Mesothelial cell of epicardium (in vitro differentiated cells): Measurements from ENCODE around the gene PLXDC2. TPM values are rescaled to one million over a fixed set of nuclear protein-coding genes. Genes with fewer than 3 reads are reported as not detected.

Experiments used
- DNase-seq, 2 experiments: peaks; one replicate each; pipeline ENCODE4 v3.0.0; 2021; ENCODE audit warnings: low spot score in 2 of 2; ENCODE audit not compliant: unreplicated experiment in 2 of 2
- H3K27ac Mint-ChIP-seq: 2 replicates; pipeline ENCODE4 v1.8.0; 2021; ENCODE audit warnings: mixed read lengths
- H3K27me3 Mint-ChIP-seq: 2 replicates; pipeline ENCODE4 v1.8.0; 2021; ENCODE audit warnings: low read depth, mixed read lengths
- H3K36me3 Mint-ChIP-seq: 2 replicates; pipeline ENCODE4 v1.8.0; 2021; ENCODE audit warnings: mixed read lengths
- H3K4me1 Mint-ChIP-seq: 2 replicates; pipeline ENCODE4 v1.8.0; 2021; ENCODE audit warnings: mixed read lengths
- H3K4me3 Mint-ChIP-seq: 2 replicates; pipeline ENCODE4 v1.8.0; 2021; ENCODE audit warnings: mild to moderate bottlenecking, moderate library complexity, mixed read lengths
- H3K9me3 Mint-ChIP-seq: 2 replicates; pipeline ENCODE4 v1.8.0; 2021; ENCODE audit warnings: mixed read lengths
- CTCF ChIP-seq: fragments of 200-600 bp; sonication (generic); IDR thresholded peaks from one replicate; pipeline ENCODE4 v1.5.0; 2021; ENCODE audit warnings: antibody characterized with exemption; ENCODE audit not compliant: unreplicated experiment
- total RNA-seq: library from RNA; stranded (reverse); gene quantifications from 3 replicates; pipeline ENCODE4 v1.2.1, GENCODE V29; 2021

Gene PLXDC2
- total RNA-seq, 1 donor from 2014 or later, result 60.0 TPM

GRCh38 chr10:19918794-19919193, 102.6 kb downstream of the PLXDC2 start:
- Mint-ChIP-seq H3K9me3 (peaks cover 17% of the 10 kb centered on the region), H3K27me3 (no peaks in the 10 kb centered on the region), H3K4me3 (no peak overlapping the region), H3K36me3 (peaks cover 13% of the 10 kb centered on the region), H3K27ac (peak overlapping the region; percentile 91), H3K4me1 (peaks cover 57% of the 10 kb centered on the region)
- DNase-seq, result no peak
- TF ChIP-seq CTCF, result no peak

- H3K4me3 Mint-ChIP-seq, result no peak overlapping the region
- no peak for DNase-seq
- H3K4me1 Mint-ChIP-seq, result peaks cover 62% of the 10 kb centered on the region
- no peak for TF ChIP-seq CTCF
- H3K27ac Mint-ChIP-seq, result peak overlapping the region; percentile 55
- no peaks in the 10 kb centered on the region for H3K27me3 Mint-ChIP-seq
- peaks cover 11% of the 10 kb centered on the region for H3K36me3 Mint-ChIP-seq
- peaks cover 10% of the 10 kb centered on the region for H3K9me3 Mint-ChIP-seq
Observed at GRCh38 chr10:19919671-19920070, 103.4 kb downstream of the PLXDC2 start.

GRCh38 chr10:19920075-19920726, 104.0 kb downstream of the PLXDC2 start:
- H3K27me3 Mint-ChIP-seq, result no peaks in the 10 kb centered on the region
- H3K27ac Mint-ChIP-seq, result peak overlapping the region; percentile 55
- H3K36me3 Mint-ChIP-seq, result peaks cover 8% of the 10 kb centered on the region
- H3K4me1 Mint-ChIP-seq, result peaks cover 67% of the 10 kb centered on the region
- no peak for DNase-seq
- TF ChIP-seq CTCF, result no peak
- H3K4me3 Mint-ChIP-seq, result no peak overlapping the region
- peaks cover 5% of the 10 kb centered on the region for H3K9me3 Mint-ChIP-seq

- TF ChIP-seq CTCF, result no peak
- H3K27ac Mint-ChIP-seq, result peak overlapping the region; percentile 91
- H3K4me3 Mint-ChIP-seq, result no peak overlapping the region
- H3K9me3 Mint-ChIP-seq, result no peaks in the 10 kb centered on the region
- H3K4me1 Mint-ChIP-seq, result peaks cover 77% of the 10 kb centered on the region
- H3K27me3 Mint-ChIP-seq, result no peaks in the 10 kb centered on the region
- DNase-seq, result no peak
- H3K36me3 Mint-ChIP-seq, result peaks cover 3% of the 10 kb centered on the region
Observed at GRCh38 chr10:19921300-19922140, 105.3 kb downstream of the PLXDC2 start.

GRCh38 chr10:19922236-19922963, 106.2 kb downstream of the PLXDC2 start:
- Mint-ChIP-seq H3K4me1 (peaks cover 72% of the 10 kb centered on the region), H3K4me3 (no peak overlapping the region), H3K27ac (peak overlapping the region; percentile 91), H3K9me3 (no peaks in the 10 kb centered on the region), H3K36me3 (peaks cover 3% of the 10 kb centered on the region), H3K27me3 (no peaks in the 10 kb centered on the region)
- no peak for TF ChIP-seq CTCF
- DNase-seq, result no peak
